ENCODE measurements around the gene EIF2B2.
"Not testable (repeated sequence)": the region's sequence is repeated elsewhere in the genome, so short reads cannot be mapped to it uniquely, and the experiment has no call there.

EIF2B2 gene

GRCh38 chr14:74974364-74975058 lies 28.2 kb upstream of the EIF2B2 start:
- no peak for DNase-seq

- DNase-seq, result no peak
Observed at GRCh38 chr14:74975059-74975810, 27.5 kb upstream of the EIF2B2 start.

GRCh38 chr14:74976264-74977113 lies 26.2 kb upstream of the EIF2B2 start:
- peak; percentile 29 for DNase-seq

GRCh38 chr14:74977164-74977900 lies 25.4 kb upstream of the EIF2B2 start:
- DNase-seq, result peak; percentile 44

GRCh38 chr14:74977901-74978385 lies 24.8 kb upstream of the EIF2B2 start:
- peak; percentile 30 for DNase-seq

- DNase-seq, result peak; percentile 15
Observed at GRCh38 chr14:74978416-74978947, 24.2 kb upstream of the EIF2B2 start.

GRCh38 chr14:74979029-74979428 lies 23.7 kb upstream of the EIF2B2 start:
- DNase-seq, result peak; percentile 28

- DNase-seq, result peak; percentile 46
Observed at GRCh38 chr14:74979442-74980397, 23.0 kb upstream of the EIF2B2 start.

GRCh38 chr14:74980398-74980730 lies 22.4 kb upstream of the EIF2B2 start:
- DNase-seq, result peak; percentile 33

- peak; percentile 43 for DNase-seq
Observed at GRCh38 chr14:74980731-74981461, 21.8 kb upstream of the EIF2B2 start.

GRCh38 chr14:74981462-74981782 lies 21.3 kb upstream of the EIF2B2 start:
- DNase-seq, result peak; percentile 38

- peak; percentile 15 for DNase-seq
Observed at GRCh38 chr14:74981833-74982232, 20.9 kb upstream of the EIF2B2 start.

- DNase-seq, result no peak
Observed at GRCh38 chr14:74982661-74983060, 20.1 kb upstream of the EIF2B2 start.

- DNase-seq, result peak; percentile 18
Observed at GRCh38 chr14:74983343-74983742, 19.4 kb upstream of the EIF2B2 start.

- peak; percentile 39 for DNase-seq
Observed at GRCh38 chr14:74984236-74985027, 18.3 kb upstream of the EIF2B2 start.

GRCh38 chr14:74985028-74985310 lies 17.8 kb upstream of the EIF2B2 start:
- DNase-seq, result peak; percentile 37

- DNase-seq, result no peak
Observed at GRCh38 chr14:74985806-74986205, 16.9 kb upstream of the EIF2B2 start.

- peak; percentile 23 for DNase-seq
Observed at GRCh38 chr14:74988131-74988530, 14.6 kb upstream of the EIF2B2 start.

- no peak for DNase-seq
Observed at GRCh38 chr14:74988993-74989392, 13.7 kb upstream of the EIF2B2 start.

- DNase-seq, result not testable (repeated sequence)
Observed at GRCh38 chr14:74994182-74994581, 8.5 kb upstream of the EIF2B2 start.

Measured in activated CD8-positive, alpha-beta memory T cell treated with anti-CD3 and anti-CD28 coated beads, Interleukin-2, amount 50 U/mL, for 48 hours (primary cell).